SK-N-SH (cell line): ENCODE results near the gene MGAT4A. TPM values are rescaled to one million over a fixed set of nuclear protein-coding genes. Genes with fewer than 3 reads are reported as not detected.

Experiments used
- CTCF ChIA-PET: fragments of 300-600, 350-600 bp; formaldehyde crosslinking; extraction: SDS; loops from one replicate; lab custom pipeline; 2021; lab: Yijun Ruan, JAX
- POLR2A ChIA-PET: fragments of 350-600 bp; sonication (Branson Sonifier 250); formaldehyde crosslinking; extraction: SDS; loops from one replicate; lab custom pipeline; 2020; ENCODE audit warnings: antibody characterized with exemption, inconsistent platforms; lab: Yijun Ruan, JAX
- DNase-seq: peaks from one replicate; pipeline ENCODE4 v3.0.0; 2012
- H2AFZ ChIP-seq: fragments of 200-600 bp; sonication (generic); 2 replicates; pipeline ENCODE4 v1.8.1; 2016; ENCODE audit warnings: antibody characterized with exemption, mild to moderate bottlenecking, low read depth
- H3F3A ChIP-seq: fragments of 200-600 bp; sonication (generic); replicated peaks from 2 replicates; pipeline ENCODE3; 2016; ENCODE audit warnings: antibody characterized with exemption, mild to moderate bottlenecking; ENCODE audit not compliant: insufficient read depth
- H3K27ac ChIP-seq, 2 experiments: fragments of 200-500 bp in 1 of 2; fragments of 200-600 bp in 1 of 2; sonication (Bioruptor generic) in 1 of 2; sonication (generic), shearing (Covaris generic) in 1 of 2; 2 replicates each; pipeline versions ENCODE4 v1.5.1 to v1.6.1; 2014 to 2016; ENCODE audit warnings: low read depth in 2 of 2, inconsistent platforms in 1 of 2, low read length in 1 of 2, mild to moderate bottlenecking in 1 of 2, mixed read lengths in 1 of 2
- H3K27me3 ChIP-seq: fragments of 200-600 bp; sonication (generic), shearing (Covaris generic); 2 replicates; pipeline ENCODE4 v1.6.1; 2016; ENCODE audit warnings: mixed run types; ENCODE audit not compliant: insufficient read depth
- H3K36me3 ChIP-seq, 2 experiments: fragments of 200-500 bp in 1 of 2; fragments of 200-600 bp in 1 of 2; sonication (Bioruptor generic) in 1 of 2; sonication (generic) in 1 of 2; replicated peaks in 1 of 2; 2 replicates each; pipeline versions ENCODE3 to v1.5.1; 2014 to 2016; ENCODE audit warnings: low read length in 1 of 2, mild to moderate bottlenecking in 1 of 2; ENCODE audit not compliant: insufficient read depth in 2 of 2, control insufficient read depth in 1 of 2
- H3K4me1 ChIP-seq, 2 experiments: fragments of 200-500 bp in 1 of 2; fragments of 200-600 bp in 1 of 2; sonication (Bioruptor generic) in 1 of 2; sonication (generic), shearing (Covaris generic) in 1 of 2; 2 replicates each; pipeline versions ENCODE4 v1.5.1 to v1.6.1; 2014 to 2016; ENCODE audit warnings: low read depth in 1 of 2, low read length in 1 of 2, mixed run types in 1 of 2; ENCODE audit not compliant: insufficient read depth in 2 of 2, control insufficient read depth in 1 of 2
- H3K4me2 ChIP-seq: fragments of 200-600 bp; sonication (generic), shearing (Covaris generic); 2 replicates; pipeline ENCODE4 v1.6.1; 2017; ENCODE audit warnings: mixed run types
- H3K4me3 ChIP-seq, 2 experiments: fragments of 200-500 bp in 1 of 2; fragments of 200-600 bp in 1 of 2; sonication (Bioruptor generic) in 1 of 2; sonication (generic), shearing (Covaris generic) in 1 of 2; 2 replicates each; pipeline versions ENCODE4 v1.5.1 to v1.8.1; 2014 to 2016; ENCODE audit warnings: low read depth in 2 of 2, inconsistent platforms in 1 of 2, low read length in 1 of 2, mild to moderate bottlenecking in 1 of 2, mixed read lengths in 1 of 2, moderate library complexity in 1 of 2
- H3K79me2 ChIP-seq: fragments of 200-600 bp; sonication (generic); 2 replicates; pipeline ENCODE4 v1.8.1; 2017; ENCODE audit warnings: mild to moderate bottlenecking; ENCODE audit not compliant: insufficient read depth
- H3K9ac ChIP-seq: fragments of 200-600 bp; sonication (generic); 2 replicates; pipeline ENCODE4 v1.6.1; 2017; ENCODE audit warnings: mixed run types
- H3K9me2 ChIP-seq: fragments of 200-600 bp; sonication (generic); 2 replicates; pipeline ENCODE4 v1.6.1; 2017; ENCODE audit warnings: mixed run types
- H3K9me3 ChIP-seq: fragments of 200-600 bp; sonication (generic); 2 replicates; pipeline ENCODE4 v1.6.1; 2017; ENCODE audit warnings: mixed run types, mild to moderate bottlenecking, moderate library complexity
- H4K20me1 ChIP-seq: fragments of 200-600 bp; sonication (generic); 2 replicates; pipeline ENCODE4 v1.6.1; 2017; ENCODE audit warnings: mild to moderate bottlenecking, mixed run types; ENCODE audit not compliant: insufficient read depth
- CHD2 ChIP-seq: fragments of 150-350 bp; IDR thresholded peaks from 2 replicates; pipeline ENCODE4 v1.6.1; 2018; ENCODE audit warnings: low read length; ENCODE audit not compliant: partially characterized antibody
- CTCF ChIP-seq: fragments of 200-600 bp; sonication (generic); IDR thresholded peaks from 2 replicates; pipeline ENCODE4 v1.6.1; 2017; ENCODE audit warnings: antibody characterized with exemption, mild to moderate bottlenecking, moderate library complexity
- ELF1 ChIP-seq: IDR thresholded peaks from 2 replicates; pipeline ENCODE4 v1.4.0; 2012
- EP300 ChIP-seq, 2 experiments: IDR thresholded peaks; 2 replicates each; pipeline versions ENCODE4 v1.4.0 to v1.6.1; 2012; ENCODE audit warnings: borderline replicate concordance in 1 of 2, low read depth in 1 of 2, low read length in 1 of 2
- FOXJ3 ChIP-seq: sonication (generic); formaldehyde crosslinking; IDR thresholded peaks from 2 replicates; pipeline ENCODE4 v1.5.1; 2020; ENCODE audit warnings: mild to moderate bottlenecking, missing genetic modification reagents
- GATA2 ChIP-seq: sonication (generic); formaldehyde crosslinking; IDR thresholded peaks from 2 replicates; pipeline ENCODE4 v1.5.0; 2020; ENCODE audit warnings: mild to moderate bottlenecking, missing genetic modification reagents
- IRF3 ChIP-seq: fragments of 150-350 bp; IDR thresholded peaks from 2 replicates; pipeline ENCODE4 v1.6.1; 2016; ENCODE audit warnings: mild to moderate bottlenecking, low read depth, low read length
- JUND ChIP-seq: IDR thresholded peaks from 2 replicates; pipeline ENCODE4 v1.4.0; 2012
- MEF2A ChIP-seq: IDR thresholded peaks from 2 replicates; pipeline ENCODE4 v1.4.0; 2012; ENCODE audit warnings: low read depth, borderline replicate concordance
- NFIC ChIP-seq: IDR thresholded peaks from 2 replicates; pipeline ENCODE4 v1.4.0; 2012; ENCODE audit warnings: borderline replicate concordance
- PBX3 ChIP-seq: IDR thresholded peaks from 2 replicates; pipeline ENCODE4; 2012
- RAD21 ChIP-seq: IDR thresholded peaks from 2 replicates; pipeline ENCODE4 v1.6.1; 2012; ENCODE audit warnings: mild to moderate bottlenecking, low read length
- RFX5 ChIP-seq: IDR thresholded peaks from 2 replicates; pipeline ENCODE4 v1.6.1; 2012; ENCODE audit warnings: mild to moderate bottlenecking, improper control_type of control experiment, low read length
- TAF1 ChIP-seq: IDR thresholded peaks from 2 replicates; pipeline ENCODE4 v1.6.1; 2012; ENCODE audit warnings: low read depth, mild to moderate bottlenecking, low read length, moderate library complexity, borderline replicate concordance
- ZBTB33 ChIP-seq: IDR thresholded peaks from 2 replicates; pipeline ENCODE4 v1.4.0; 2012; ENCODE audit warnings: low read depth, borderline replicate concordance
- WGBS: methylation state at CpG from one replicate; pipeline ENCODE4 v1.1.6; 2017; ENCODE audit warnings: low lambda C conversion rate; 5-methylcytosine and 5-hydroxymethylcytosine counted together
- polyA plus RNA-seq, 3 experiments: library from polyadenylated mRNA; depleted of rRNA; stranded (reverse); fragments of >200 nt; gene quantifications; 2 replicates each; pipeline ENCODE4 v1.2.3, GENCODE V29; 2012

MGAT4A gene
- polyA plus RNA-seq, 1 of the 3 experiments (the other 2 are of a cell fraction) = 0.07 TPM

GRCh38 chr2:98727369-98728087 lies 3.4 kb downstream of the MGAT4A start (continued):
- TF ChIP-seq IRF3 = no peak
- no peak for TF ChIP-seq GATA2 (CRISPR knock-in tag)
- TF ChIP-seq, all 33 proteins: peak for 0

- H3K9me3 ChIP-seq = no peaks in the 10 kb centered on the region
- peaks cover 25% of the 10 kb centered on the region for H3K27me3 ChIP-seq
- 37% methylated on average over 2 of the region's 2 CpGs for WGBS
- no peak overlapping the region for H3K27ac ChIP-seq
- no peaks in the 10 kb centered on the region for H3F3A ChIP-seq
- ChIA-PET POLR2A (no interaction called here), CTCF (interaction anchor here (0.9 kb wide), 1 partner anchor 78 kb away, joined by 3 read pairs; no protein-coding TSS in a partner anchor)
- no peak for DNase-seq
- no peak overlapping the region for H3K4me2 ChIP-seq
- H2AFZ ChIP-seq = no peak overlapping the region
- TF ChIP-seq ZBTB33 = no peak
- no peak for TF ChIP-seq ELF1
- TF ChIP-seq JUND = no peak
- TF ChIP-seq CTCF = no peak
- no peak for TF ChIP-seq PBX3
- no peak for TF ChIP-seq EP300 (IDR thresholded peaks at IDR 0.05; ENCODE audit: borderline replicate concordance in 1 of 2, low read depth in 1 of 2, low read length in 1 of 2)
- no peak for TF ChIP-seq FOXJ3
- TF ChIP-seq RFX5 = no peak
- TF ChIP-seq RAD21 = no peak
- no peak for TF ChIP-seq TAF1
- TF ChIP-seq NFIC = no peak
- no peak for TF ChIP-seq CHD2
- TF ChIP-seq MEF2A = no peak
- no peak overlapping the region for H3K4me3 ChIP-seq
- no peaks in the 10 kb centered on the region for H3K79me2 ChIP-seq
- H3K9ac ChIP-seq = no peak overlapping the region
- no peaks in the 10 kb centered on the region for H4K20me1 ChIP-seq
- no peaks in the 10 kb centered on the region for H3K9me2 ChIP-seq
- no peaks in the 10 kb centered on the region for H3K36me3 ChIP-seq
- peaks cover 5% of the 10 kb centered on the region in 2 experiments; a peak in 3 of 4 replicates for H3K4me1 ChIP-seq
Measured at GRCh38 chr2:98726735-98727368, 4.1 kb downstream of the MGAT4A start.
